AG09309 (cell line): ENCODE results near the gene WFDC5.

Experiments used
- DNase-seq: peaks from one replicate; pipeline ENCODE4 v3.0.0-alpha.2; 2010; ENCODE audit warnings: low read depth
- H3K4me3 ChIP-seq: 2 replicates; pipeline ENCODE4 v1.5.1; 2011; ENCODE audit warnings: mild to moderate bottlenecking, low read depth, low read length, moderate library complexity; ENCODE audit not compliant: control insufficient read depth
- CTCF ChIP-seq: IDR thresholded peaks from 2 replicates; pipeline ENCODE4 v1.5.1; 2011; ENCODE audit warnings: mild to moderate bottlenecking, low read depth, low read length, inconsistent platforms; ENCODE audit not compliant: insufficient read depth, control insufficient read depth; ENCODE audit errors: missing control alignments

The WFDC5 gene

GRCh38 chr20:45128099-45128498, 13.1 kb upstream of the WFDC5 start:
- DNase-seq = no peak
- H3K4me3 ChIP-seq = no peak overlapping the region
- TF ChIP-seq CTCF = no peak

GRCh38 chr20:45124365-45124764, 9.4 kb upstream of the WFDC5 start, which contains the start of gene WFDC12:
Gene WFDC12 (minus strand): TSS chr20:45124465. CDS start chr20:45124447, 18 bp downstream.
- DNase-seq = no peak
- TF ChIP-seq CTCF = no peak

GRCh38 chr20:45121388-45121787, 6.4 kb upstream of the WFDC5 start:
- TF ChIP-seq CTCF = no peak
- no peak for DNase-seq
- H3K4me3 ChIP-seq = no peak overlapping the region

More at GRCh38 chr20:45124365-45124764, 9.4 kb upstream of the WFDC5 start, which contains the start of gene WFDC12:
- no peak within 1 kb of the TSS for H3K4me3 ChIP-seq

GRCh38 chr20:45119556-45120266, 4.7 kb upstream of the WFDC5 start:
- no peak overlapping the region for H3K4me3 ChIP-seq
- TF ChIP-seq CTCF = no peak
- DNase-seq = no peak

- no peak for TF ChIP-seq CTCF
- H3K4me3 ChIP-seq = no peak overlapping the region
- DNase-seq = no peak
Observed at GRCh38 chr20:45118028-45118427, 3.1 kb upstream of the WFDC5 start.

- no peak overlapping the region for H3K4me3 ChIP-seq
- no peak for DNase-seq
- TF ChIP-seq CTCF = no peak
Observed at GRCh38 chr20:45117581-45117980, 2.6 kb upstream of the WFDC5 start.
